SHP77 treated with DMSO at 0.1 percent for 48 hours (cell line): ENCODE measurements around the gene SPOCK1.

Experiments used
- DNase-seq: peaks from one replicate; lab custom pipeline; 2025; lab: John Stamatoyannopoulos, UW

The SPOCK1 gene

DNA sequence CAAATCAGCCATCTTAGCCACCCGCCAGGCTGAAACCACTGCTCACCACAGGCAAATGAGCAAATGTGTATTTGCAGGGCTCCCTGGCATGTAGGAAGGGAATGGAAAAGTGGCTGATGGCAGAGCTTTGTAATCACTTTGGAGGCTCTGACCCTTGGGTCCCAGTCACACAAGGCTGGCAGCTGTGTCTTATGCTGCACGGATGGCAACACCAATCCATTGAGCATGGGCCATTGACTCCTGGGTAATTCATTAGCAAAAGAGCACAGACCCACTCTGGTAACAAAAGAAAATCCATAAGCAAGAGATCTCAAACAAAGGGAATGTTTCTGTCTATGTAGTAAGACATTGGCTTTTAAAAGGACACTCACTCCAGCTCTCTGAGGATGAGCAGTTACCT lies 57.6 kb downstream of the SPOCK1 start:
- no peak for DNase-seq

DNA sequence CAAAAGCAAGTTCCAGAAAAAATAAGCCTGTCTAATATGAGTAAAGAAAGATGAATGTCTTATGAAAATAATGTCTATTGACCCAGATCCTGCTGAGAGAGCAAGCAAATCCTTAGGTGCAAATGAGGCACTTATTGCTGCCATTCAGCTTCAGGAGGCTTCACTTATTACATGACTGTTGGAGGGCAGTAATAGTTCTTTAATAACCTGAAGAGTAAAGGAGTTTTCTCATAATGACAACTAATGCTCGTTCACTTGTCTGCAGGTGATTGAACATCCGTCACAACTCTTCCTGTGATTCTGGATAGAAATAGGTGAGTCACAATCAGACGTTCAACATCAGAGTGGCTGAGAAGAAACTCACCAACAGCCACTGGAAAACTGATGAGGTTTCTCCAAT lies 58.3 kb downstream of the SPOCK1 start:
- no peak for DNase-seq

DNA sequence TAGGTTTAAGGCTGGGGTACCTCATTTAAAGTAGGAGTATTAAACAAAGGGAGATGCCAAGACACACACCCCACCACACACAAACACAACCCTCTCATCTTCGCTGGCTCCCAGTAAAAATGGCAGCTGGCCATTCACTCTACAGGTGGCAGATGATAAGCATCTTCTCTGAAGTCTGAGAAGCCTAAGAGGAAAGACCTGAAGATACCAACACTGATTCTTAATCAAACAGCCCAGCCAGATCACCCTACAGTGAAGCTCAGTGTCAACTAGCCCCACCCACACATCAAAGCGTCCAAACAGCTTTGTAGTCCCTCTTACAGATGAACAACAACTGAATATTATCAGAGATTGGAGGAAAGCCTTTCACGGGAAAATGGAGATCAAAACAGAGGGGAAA lies 59.5 kb downstream of the SPOCK1 start:
- DNase-seq, result no peak

DNA sequence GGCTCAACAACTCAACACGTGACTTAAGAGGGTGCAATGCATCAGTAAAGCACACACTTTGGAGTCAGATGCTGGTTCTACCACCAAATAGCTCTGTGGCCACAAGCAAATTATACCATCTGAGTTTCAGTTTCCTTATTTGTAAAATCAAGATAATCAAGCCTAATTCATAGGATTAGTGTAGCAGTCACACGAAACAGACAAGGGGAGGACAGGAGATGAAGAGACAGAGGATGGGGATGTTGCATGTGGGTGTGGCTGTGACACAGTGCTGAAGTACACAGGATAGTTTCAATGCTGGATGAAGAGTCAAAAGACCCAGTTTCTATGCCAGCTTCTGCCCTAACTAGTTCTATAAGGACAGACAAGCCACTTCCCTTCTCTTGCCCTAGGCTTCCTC lies 60.2 kb downstream of the SPOCK1 start:
- DNase-seq, result no peak

DNA sequence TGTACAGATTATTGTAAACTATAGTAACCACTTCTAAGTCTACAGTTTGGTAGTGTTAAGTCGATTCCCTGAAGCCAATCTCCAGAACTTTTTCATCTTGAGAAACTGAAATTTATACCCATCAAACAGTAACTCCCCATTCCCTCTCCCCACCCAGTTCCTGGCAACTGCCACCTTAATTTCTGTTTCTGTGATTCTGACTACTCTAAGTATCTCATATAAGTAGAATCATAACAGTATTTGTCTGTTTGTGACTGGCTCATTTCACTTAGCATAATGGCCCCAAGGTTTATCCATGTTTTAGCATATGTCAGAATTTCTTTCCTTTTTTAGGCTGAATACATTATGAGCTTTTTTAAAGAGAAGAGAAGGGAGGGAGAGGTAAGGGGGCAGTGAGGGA lies 61.4 kb downstream of the SPOCK1 start:
- no peak for DNase-seq

DNA sequence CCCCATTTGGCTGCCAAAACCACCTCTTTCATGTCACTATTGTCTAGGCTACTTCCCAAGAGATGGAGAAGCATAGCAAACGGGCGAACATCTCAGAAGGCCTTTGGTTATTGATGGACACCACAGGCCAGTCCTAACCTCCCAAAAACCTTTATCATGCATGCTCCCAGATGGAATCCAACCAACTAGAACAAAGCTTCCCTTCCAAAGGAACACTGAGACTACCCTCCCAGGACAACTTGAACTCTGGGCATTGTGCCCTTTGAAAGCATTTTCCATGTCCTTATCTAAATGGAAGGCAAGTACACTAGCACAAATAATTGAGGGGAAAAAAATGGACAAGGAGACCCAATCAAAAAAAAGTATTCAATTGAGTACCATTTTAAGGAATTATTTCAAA lies 65.6 kb downstream of the SPOCK1 start:
- no peak for DNase-seq

DNA sequence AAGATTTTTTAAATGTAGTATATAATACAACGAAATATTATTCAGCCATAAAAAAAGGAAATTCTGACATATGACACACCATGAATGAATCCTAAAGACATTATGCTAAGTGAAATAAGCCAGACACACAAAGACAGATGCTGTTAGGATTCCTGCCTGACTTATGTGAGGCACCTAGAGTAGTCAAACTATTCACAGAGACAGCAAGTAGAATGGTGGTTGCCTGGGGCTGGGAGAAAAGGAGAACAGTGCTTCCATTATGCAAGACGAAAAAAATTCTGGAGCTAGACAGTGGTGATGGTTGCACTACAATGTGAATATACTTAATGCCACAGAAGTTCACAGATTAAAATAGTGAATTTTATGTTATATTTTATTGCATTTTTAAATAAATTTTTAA lies 66.8 kb downstream of the SPOCK1 start:
- DNase-seq, result no peak

DNA sequence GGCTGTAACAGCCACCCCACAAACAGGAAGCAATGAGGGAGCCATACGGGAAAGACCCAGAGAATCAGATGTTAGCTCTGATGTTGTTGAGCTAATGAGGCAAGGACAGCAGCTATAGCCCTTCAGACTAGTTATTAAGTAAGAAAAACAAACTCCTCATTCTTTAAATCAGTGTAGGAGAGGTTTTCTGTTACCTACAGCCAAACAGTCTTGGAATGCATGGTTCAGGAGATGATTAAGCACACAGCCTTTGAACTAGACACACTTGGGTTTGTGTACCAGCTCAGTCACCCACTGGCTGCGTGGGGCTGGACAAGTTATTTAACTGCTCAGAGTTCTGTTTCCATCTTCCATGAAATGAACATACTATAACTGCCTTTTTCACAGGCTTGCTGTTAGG lies 68.1 kb downstream of the SPOCK1 start:
- no peak for DNase-seq

DNA sequence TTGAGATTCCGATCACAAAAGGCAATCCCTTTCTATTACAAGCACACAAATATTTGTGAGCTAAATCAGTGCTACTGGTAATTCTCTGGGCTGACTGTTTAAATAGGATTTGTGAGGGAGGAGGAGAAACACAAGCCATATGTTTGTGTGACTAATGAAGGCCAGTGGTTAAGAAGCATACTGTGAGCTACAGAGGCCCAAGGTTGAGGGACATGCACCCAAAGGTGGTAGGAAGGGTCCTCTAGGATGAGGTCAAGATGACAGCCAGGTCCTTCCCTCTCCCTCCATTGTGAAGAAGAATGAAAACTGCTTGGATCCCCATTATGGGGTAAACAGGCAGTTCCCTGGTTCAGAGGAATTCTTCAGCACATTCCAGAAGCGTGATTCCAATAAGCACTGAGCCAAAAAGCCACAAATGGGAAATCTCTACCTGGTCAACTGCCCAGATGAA lies 83.9 kb downstream of the SPOCK1 start:
- no peak for DNase-seq

DNA sequence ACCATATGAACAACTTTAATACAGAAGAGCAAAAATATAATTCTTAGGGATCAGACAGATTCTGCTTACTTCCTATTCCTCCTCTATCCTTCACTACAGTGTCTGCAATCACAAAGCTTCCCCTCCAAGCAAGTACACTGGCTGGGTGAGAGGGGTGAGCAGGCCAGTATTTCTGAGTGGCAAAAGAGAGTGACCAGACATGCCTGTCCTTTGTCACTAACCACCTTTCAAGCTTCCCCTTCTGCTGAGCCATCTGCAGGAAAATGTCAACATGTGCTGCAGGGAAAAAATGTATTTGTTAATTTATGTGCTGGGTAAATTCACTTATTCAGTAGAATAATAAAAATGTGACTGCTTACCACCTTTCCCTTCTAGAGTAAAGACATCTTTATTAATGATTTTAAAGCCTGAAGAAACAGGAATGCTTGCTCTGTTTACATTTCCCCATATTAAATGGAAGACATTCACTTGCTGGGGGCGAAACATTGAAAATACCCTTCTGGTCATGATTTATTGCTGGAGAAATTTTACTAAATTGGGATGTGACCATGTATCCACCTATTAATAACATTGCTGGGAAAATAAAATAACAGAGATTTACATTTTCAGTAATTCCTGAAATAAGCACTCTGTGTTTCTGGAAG lies 84.9 kb downstream of the SPOCK1 start:
- no peak for DNase-seq

DNA sequence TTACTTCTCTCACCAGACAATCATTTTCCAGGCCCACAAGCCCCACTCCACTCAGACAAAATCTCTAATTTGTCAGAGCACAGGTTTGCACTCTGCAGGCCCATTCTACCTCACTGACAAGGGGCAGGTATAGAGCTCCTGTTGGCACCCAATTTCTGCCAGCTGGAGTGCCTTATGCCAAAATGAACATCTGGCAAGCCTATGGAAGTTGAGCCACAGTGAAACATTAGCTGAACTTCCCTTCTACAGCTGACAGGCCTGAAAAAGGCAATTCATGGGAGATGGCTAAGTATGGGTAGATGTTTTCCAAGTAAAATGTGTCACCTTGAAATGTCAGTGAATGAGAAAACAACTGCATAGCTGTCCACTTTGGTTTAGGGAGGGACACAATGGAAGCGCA lies 87.0 kb downstream of the SPOCK1 start:
- DNase-seq, result no peak

DNA sequence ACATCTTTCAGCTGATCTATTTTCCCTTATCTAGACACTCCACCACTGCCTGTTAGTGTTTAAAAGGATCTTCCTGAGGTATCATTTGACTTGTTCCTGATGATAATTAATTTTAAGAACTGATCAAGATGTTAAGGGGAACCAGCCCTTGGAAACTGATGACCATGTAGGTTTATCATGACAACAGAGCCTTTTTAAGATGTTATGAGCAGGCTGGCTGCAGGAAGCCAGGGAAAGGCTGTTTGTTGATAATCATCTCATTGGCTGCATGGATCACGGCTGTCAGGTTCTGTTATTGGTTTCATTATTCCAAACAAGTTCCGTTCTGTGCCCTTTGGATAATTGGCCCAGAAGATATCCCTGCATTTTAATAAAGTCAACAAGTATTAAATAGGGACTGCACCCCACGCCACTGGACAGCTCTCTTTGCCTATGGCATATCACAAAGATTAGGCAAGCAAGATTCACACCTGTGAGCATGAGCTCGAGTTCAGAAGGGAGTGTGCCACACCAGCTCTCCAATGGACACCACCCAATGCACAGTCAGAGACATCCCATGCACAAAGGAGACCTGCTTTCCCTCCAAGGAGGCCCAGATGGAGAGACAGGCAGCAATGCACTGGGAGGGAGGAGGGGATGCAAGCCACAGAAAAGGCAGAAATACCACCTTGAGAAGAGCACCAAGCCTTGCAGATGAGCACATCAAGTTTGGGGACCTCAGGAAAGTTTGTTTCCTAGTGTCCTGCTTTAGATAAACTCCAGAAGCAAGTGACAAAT lies 88.7 kb downstream of the SPOCK1 start:
- DNase-seq, result no peak

DNA sequence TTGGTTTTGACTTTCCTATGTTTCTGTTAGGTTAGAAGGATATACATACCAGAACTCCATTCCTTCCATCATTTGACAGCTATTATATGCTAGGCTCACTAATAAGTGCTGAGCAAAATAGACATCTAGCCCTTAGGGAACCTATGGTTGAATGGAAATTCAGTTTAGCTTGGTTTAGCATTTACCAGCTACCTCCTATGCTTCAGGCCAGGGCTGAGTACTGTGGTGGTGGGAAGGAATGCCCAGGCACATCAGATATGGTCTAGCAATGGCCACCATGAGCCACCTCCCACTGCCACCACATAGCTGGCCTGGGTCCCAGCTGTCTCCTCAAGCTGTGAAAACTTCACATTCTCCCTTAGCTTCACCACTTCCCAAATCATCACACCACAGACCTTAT lies 89.4 kb downstream of the SPOCK1 start:
- DNase-seq, result no peak

DNA sequence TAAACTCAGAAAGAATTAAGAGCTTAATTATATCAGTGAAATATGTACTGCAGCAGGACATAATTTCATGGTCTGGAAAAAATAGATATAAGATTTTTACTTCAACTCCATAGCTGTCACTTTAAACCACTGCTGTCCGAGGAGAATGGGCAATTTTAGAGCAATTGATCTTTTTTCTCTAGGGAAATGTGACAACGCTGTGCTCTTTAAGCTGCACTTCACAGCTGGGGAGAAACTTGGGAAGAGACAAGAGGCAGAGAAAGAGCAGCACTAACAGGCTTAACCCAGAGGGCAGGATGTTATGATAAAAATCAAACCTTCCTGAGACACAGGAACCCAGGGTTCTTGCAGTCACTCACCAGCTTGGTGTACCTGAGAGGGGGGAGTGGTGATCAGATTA lies 92.0 kb downstream of the SPOCK1 start:
- DNase-seq, result no peak

DNA sequence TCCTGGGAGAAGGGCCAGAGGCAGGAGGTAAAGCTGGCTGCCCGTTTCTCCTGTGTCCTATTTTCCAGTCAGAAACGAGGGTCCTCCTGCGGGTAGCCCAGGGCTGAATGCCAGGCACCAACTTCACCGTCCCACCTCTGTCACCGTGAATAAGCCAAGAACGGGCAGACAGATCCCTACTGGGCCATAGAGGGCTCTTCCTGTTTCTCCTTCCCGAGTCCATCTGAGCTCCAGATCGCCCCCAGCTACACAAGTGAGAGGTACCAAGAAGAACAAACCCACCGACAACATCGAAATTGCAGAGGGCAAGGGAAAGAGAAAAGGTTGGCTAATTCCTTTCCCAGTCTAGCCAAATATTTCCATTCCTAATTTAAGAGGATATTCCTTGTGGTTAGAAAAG lies 93.7 kb downstream of the SPOCK1 start:
- no peak for DNase-seq

DNA sequence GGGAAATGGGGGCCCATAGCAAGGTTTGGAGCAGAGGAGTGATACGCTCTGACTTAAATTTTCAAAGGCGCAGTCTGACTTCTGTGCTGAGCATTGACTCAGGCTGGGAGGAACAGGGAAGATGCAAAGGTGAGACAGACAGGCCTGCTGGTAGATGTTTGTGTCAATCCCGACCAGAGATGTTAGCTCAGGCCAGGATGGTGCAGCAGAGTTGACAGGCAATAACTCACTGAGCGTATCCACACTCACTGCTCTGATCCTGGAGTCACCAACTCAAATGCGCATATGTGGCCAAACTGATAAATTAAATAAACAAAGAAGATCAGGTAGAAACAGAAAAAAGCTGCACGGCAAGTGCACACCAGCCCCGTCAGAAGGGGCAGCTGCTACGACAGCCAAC lies 95.3 kb downstream of the SPOCK1 start:
- no peak for DNase-seq

DNA sequence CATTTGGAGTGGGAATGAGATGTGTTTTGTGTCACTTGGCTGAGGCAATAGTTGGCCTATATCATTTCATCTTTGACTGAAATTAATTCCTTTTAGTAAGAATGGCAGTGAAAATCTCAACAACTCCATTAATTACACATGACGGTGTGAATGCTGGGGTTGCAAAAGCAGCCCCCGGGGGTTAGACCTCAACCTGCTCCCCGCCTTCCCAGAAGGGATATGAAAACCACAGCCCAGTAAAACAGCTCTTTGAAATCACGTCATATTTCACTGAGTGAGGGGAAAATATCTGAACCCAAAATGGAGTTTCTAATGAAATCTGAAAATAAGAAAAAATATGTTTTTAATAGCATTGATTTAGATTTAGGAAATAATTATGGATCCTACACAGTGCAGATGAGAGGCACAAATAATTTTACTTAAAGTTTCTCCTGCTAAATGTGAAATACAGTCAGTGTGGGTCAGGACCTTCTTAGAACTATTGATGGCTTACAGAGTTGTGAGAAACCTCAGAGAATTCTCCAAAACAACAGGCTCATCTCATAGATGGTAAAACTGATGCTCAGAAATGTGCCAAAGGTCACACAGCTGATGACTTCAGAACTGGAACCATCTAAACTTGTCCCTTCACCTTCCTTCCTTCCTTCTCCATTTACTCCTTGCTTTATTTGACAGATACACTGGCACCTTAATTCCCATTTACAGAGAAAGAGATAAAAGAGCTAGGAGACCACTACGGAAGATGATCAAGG lies 96.5 kb downstream of the SPOCK1 start:
- no peak for DNase-seq

DNA sequence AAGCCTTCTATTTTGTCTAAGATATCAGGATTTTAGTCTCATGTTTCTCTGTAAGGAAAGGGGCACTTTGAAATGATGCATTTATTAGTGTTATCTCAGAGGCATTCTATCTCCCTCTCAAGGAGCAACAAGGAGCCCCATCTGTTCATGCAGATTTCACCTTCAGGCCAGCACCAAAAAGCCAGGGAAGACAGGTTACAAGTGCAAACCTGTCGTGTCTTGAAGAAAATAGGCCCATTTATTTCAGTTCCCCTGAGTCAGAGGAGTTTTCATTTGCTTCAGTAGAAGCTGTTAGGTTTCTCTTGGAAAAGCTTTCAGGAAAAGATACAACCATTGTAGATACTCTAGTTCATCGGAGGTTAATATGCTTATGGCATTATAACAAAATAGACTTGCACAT lies 97.2 kb downstream of the SPOCK1 start:
- DNase-seq, result no peak

DNA sequence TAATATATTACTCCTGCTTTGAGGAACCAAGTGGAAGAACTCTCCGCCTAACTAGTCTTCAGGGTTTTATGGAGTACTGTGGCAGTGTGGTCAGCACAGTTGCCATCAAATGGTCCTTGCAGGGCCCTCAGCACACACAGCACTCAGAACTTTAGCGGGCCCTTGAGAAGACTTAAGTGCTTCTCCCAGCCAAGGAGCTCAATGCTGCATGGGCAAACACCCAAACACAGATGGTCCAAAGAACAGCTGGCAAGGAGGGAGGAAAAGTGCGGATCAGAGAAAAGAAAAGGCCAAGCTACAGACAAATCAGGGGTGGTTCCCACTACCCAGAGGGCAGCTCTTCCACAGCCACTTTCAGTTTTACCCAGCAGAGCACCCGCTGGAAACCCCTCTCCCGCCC lies 98.6 kb downstream of the SPOCK1 start:
- DNase-seq, result no peak

DNA sequence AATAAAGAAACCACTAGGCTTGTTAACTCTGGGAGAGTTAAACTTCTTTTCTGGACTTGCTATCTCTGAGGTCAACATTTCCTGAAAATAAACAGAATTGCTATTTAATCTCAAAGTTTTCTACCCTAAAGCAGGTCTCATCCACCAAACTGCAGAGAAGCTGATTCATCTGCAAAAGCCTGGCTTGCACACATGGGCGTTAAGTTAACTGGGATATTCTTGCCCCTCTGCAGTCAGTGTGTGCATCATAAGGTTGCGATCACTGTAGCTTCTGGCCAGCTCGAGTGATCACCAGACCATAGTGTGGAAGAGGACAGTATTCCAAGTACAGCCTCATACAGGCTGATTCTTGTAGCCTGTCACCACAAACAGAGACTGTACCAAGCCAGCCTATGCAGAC lies 99.2 kb downstream of the SPOCK1 start:
- DNase-seq, result no peak

DNA sequence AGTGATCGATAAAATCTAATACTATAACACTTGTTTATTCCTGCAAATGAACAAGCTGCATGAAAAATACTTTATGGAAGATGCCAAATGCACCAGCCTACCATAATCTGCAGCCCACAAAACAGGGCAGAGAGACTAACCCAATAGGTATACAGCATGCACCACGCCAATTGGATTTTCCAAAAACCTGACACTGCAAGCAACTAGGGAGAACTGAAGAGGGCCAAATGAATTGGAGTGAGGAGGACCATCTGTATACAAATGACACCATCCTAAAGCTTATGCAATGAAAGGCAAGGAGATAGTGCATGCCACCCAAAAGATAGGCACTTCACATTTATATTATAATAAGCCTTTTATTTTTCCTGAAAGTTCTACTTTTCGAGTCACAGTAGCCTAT lies 100.4 kb downstream of the SPOCK1 start:
- no peak for DNase-seq

DNA sequence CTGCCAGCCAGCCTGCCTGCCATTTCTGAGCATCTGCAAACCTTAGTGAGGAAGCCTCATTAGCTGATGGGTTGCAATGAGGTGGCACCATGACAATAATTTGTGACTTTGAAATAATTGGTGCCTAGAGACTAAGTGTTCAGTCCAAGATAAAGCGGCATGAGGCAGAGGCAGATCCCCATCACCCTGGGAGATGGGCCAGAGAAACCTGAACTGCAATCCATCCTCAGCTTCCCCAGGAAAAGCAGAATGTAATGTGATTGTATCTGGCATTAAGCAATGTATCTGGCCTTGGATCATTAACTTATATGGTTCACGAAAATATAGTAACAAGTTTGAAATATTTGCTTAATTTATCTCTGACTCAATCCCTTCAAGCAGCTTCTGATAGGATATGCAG lies 101.0 kb downstream of the SPOCK1 start:
- no peak for DNase-seq
